B cell (primary cell): ENCODE measurements around the gene SCN11A. TPM values are rescaled to one million over a fixed set of nuclear protein-coding genes. Genes with fewer than 3 reads are reported as not detected.

Experiments
- ATAC-seq: fragments of 200-7000 bp; cut with Tn5 transposase; one replicate; pipeline ENCODE4 v1.10.0; 2021; ENCODE audit warnings: low read depth, mild to moderate bottlenecking, moderate number of reproducible peaks, moderate library complexity
- CTCF ChIA-PET: fragments of 350-600 bp; sonication (Branson Sonifier 250); formaldehyde crosslinking; loops from one replicate; lab custom pipeline; 2021; ENCODE audit warnings: antibody characterized with exemption, inconsistent platforms; lab: Charles Lee
- POLR2A ChIA-PET: fragments of 350-600 bp; sonication (Branson Sonifier 250); formaldehyde crosslinking; loops from one replicate; lab custom pipeline; 2021; ENCODE audit warnings: antibody characterized with exemption; lab: Charles Lee
- DNase-seq: peaks from one replicate; pipeline ENCODE4 v3.0.0; 2013
- H2AFZ ChIP-seq: 2 replicates; pipeline ENCODE4 v1.6.1; 2012; ENCODE audit warnings: mild to moderate bottlenecking, low read depth, low read length; ENCODE audit not compliant: insufficient read depth, poor library complexity, severe bottlenecking
- H3K27ac ChIP-seq, 2 donors: 1 replicate in 1 of 2; 2 replicates in 1 of 2; pipeline ENCODE4 v1.5.1; 2012 to 2013; ENCODE audit warnings: low read length in 2 of 2, mild to moderate bottlenecking in 2 of 2, moderate library complexity in 1 of 2
- H3K27me3 ChIP-seq, 4 experiments: fragments of 200-600 bp in 1 of 4; sonication (generic) in 1 of 4; replicated peaks in 1 of 4; 1 replicate in 2 of 4; 2 replicates in 2 of 4; pipeline versions ENCODE4 v1.6.1 to v1.7.0; 2013 to 2016; ENCODE audit warnings: low read length in 3 of 4, mild to moderate bottlenecking in 2 of 4, mixed read lengths in 1 of 4, moderate library complexity in 1 of 4; ENCODE audit not compliant: insufficient read depth in 4 of 4, control insufficient read depth in 3 of 4; ENCODE audit errors: control extremely low read depth in 1 of 4
- H3K36me3 ChIP-seq, 2 experiments: replicated peaks in 1 of 2; 1 replicate in 1 of 2; 2 replicates in 1 of 2; pipeline versions ENCODE4 v1.6.1 to v1.7.1; 2013; ENCODE audit warnings: low read length in 1 of 2; ENCODE audit not compliant: insufficient read depth in 2 of 2, control insufficient read depth in 1 of 2; ENCODE audit errors: control extremely low read depth in 1 of 2, extremely low read depth in 1 of 2
- H3K4me1 ChIP-seq, 2 donors: fragments of 200-600 bp in 1 of 2; sonication (generic) in 1 of 2; 1 replicate in 1 of 2; 2 replicates in 1 of 2; pipeline versions ENCODE4 v1.5.1 to v1.6.1; 2013 to 2017; ENCODE audit warnings: low read length in 2 of 2; ENCODE audit not compliant: control insufficient read depth in 2 of 2, insufficient read depth in 2 of 2
- H3K4me2 ChIP-seq: replicated peaks from 2 replicates; pipeline ENCODE3; 2012; ENCODE audit warnings: mild to moderate bottlenecking, low read depth, low read length; ENCODE audit not compliant: poor library complexity, severe bottlenecking
- H3K4me3 ChIP-seq, 5 experiments: fragments of 200-600 bp in 1 of 5; sonication (generic) in 1 of 5; 1 replicate in 3 of 5; 2 replicates in 2 of 5; pipeline versions ENCODE4 v1.5.1 to v1.7.0; 2011 to 2016; ENCODE audit warnings: low read length in 4 of 5, mild to moderate bottlenecking in 4 of 5, low read depth in 2 of 5, control low read depth in 1 of 5, moderate library complexity in 1 of 5; ENCODE audit not compliant: insufficient read depth in 1 of 5; ENCODE audit errors: control extremely low read depth in 1 of 5, extremely low read depth in 1 of 5
- H3K79me2 ChIP-seq: fragments of 200-600 bp; sonication (generic); one replicate; pipeline ENCODE4 v1.6.0; 2016; ENCODE audit warnings: low read length; ENCODE audit not compliant: control insufficient read depth, insufficient read depth
- H3K9ac ChIP-seq: fragments of 200-600 bp; sonication (generic); 2 replicates; pipeline ENCODE4 v1.6.1; 2017; ENCODE audit warnings: mild to moderate bottlenecking, low read length, moderate library complexity
- H3K9me3 ChIP-seq, 3 donors: one replicate each; pipeline versions ENCODE4 v1.6.1 to v1.7.1; 2013; ENCODE audit warnings: low read length in 2 of 3; ENCODE audit not compliant: control insufficient read depth in 2 of 3, insufficient read depth in 1 of 3; ENCODE audit errors: control extremely low read depth in 1 of 3
- H4K20me1 ChIP-seq: 2 replicates; pipeline ENCODE4 v1.6.0; 2012; ENCODE audit warnings: mild to moderate bottlenecking, low read length; ENCODE audit not compliant: insufficient read depth, control insufficient read depth, poor library complexity, severe bottlenecking
- H3K27ac Mint-ChIP-seq: one replicate; pipeline ENCODE4 v1.8.0; 2021; ENCODE audit warnings: mixed read lengths
- H3K27me3 Mint-ChIP-seq: one replicate; pipeline ENCODE4 v1.8.0; 2021; ENCODE audit warnings: mixed read lengths
- H3K4me1 Mint-ChIP-seq: one replicate; pipeline ENCODE4 v1.8.0; 2021; ENCODE audit warnings: mixed read lengths
- H3K4me3 Mint-ChIP-seq: one replicate; pipeline ENCODE4 v1.8.0; 2021; ENCODE audit warnings: mixed read lengths
- H3K9me3 Mint-ChIP-seq: one replicate; pipeline ENCODE4 v1.8.0; 2022; ENCODE audit warnings: mixed read lengths; ENCODE audit not compliant: insufficient read depth
- EZH2 ChIP-seq: IDR thresholded peaks from 2 replicates; pipeline ENCODE4 v1.6.1; 2012; ENCODE audit warnings: borderline replicate concordance, low read depth, mild to moderate bottlenecking, moderate library complexity, low read length; ENCODE audit not compliant: insufficient read depth, poor library complexity, severe bottlenecking
- intact Hi-C: fragments of 100-400 bp; cut with micrococcal nuclease; formaldehyde crosslinking; loops from one replicate; pipeline ENCODE4 v1.10.0; 2022
- polyA plus RNA-seq: library from polyadenylated mRNA; depleted of rRNA; stranded (reverse); fragments of >200 nt; gene quantifications from 2 replicates; pipeline ENCODE4 v1.2.3, GENCODE V29; 2012
- total RNA-seq, 2 donors: library from RNA; stranded (reverse); fragments of 120-200 nt in 1 of 2; gene quantifications; 1 replicate in 1 of 2; 2 replicates in 1 of 2; pipeline versions ENCODE4 v1.2.3 to v1.2.4, GENCODE V29; 2013 to 2022
- TF ChIP-seq, protein P1 (sequence below): fragments of 200-600 bp; IDR thresholded peaks from one replicate; pipeline ENCODE4 v1.8.0; 2022; ENCODE audit warnings: antibody characterized with exemption, mild to moderate bottlenecking

SCN11A gene
- total and polyA plus RNA-seq, 2 donors (not counting 1 experiment from before 2014, with no cell fraction given): 0.07 to 0.25 TPM

DNA sequence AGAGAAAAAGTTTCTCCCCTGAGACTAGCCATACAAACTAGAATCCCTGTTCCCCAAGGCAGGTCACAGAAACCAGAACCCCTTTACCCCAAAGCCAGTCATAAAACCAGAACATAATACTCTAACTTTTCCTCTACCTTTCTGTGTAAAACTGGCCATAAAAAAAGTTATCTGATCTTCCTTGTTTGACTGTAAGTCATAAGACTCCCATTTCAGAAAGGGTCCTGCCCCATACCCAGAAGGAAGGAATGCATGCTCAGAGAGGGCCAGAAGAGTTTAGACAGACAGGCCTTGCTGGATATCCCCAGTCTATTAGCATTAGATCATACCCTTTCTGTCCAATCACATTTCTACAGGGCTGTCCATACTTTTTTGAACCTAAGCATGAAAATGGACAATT, 27.2 kb downstream of the SCN11A start:
- Histone ChIP-seq H3K79me2 (no peaks in the 10 kb centered on the region), H3K36me3 (no peaks in the 10 kb centered on the region), H3K9me3 (no peaks in the 10 kb centered on the region), H3K4me3 (no peak overlapping the region), H3K27ac (no peak overlapping the region), H2AFZ (no peak overlapping the region), H3K4me2 (no peak overlapping the region), H4K20me1 (no peaks in the 10 kb centered on the region), H3K9ac (no peak overlapping the region), H3K4me1 (no peaks in the 10 kb centered on the region), H3K27me3 (no peaks in the 10 kb centered on the region)
- peaks cover 11% of the 10 kb centered on the region for H3K27me3 Mint-ChIP-seq
- ATAC-seq (no peak), DNase-seq (no peak)
- H3K9me3 Mint-ChIP-seq: no peaks in the 10 kb centered on the region
- TF ChIP-seq, protein P1, sequence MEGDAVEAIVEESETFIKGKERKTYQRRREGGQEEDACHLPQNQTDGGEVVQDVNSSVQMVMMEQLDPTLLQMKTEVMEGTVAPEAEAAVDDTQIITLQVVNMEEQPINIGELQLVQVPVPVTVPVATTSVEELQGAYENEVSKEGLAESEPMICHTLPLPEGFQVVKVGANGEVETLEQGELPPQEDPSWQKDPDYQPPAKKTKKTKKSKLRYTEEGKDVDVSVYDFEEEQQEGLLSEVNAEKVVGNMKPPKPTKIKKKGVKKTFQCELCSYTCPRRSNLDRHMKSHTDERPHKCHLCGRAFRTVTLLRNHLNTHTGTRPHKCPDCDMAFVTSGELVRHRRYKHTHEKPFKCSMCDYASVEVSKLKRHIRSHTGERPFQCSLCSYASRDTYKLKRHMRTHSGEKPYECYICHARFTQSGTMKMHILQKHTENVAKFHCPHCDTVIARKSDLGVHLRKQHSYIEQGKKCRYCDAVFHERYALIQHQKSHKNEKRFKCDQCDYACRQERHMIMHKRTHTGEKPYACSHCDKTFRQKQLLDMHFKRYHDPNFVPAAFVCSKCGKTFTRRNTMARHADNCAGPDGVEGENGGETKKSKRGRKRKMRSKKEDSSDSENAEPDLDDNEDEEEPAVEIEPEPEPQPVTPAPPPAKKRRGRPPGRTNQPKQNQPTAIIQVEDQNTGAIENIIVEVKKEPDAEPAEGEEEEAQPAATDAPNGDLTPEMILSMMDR: no peak
- TF ChIP-seq EZH2: no peak
- H3K4me3 Mint-ChIP-seq: no peak overlapping the region
- ChIA-PET POLR2A (no interaction called here), CTCF (no interaction called here)
- no peaks in the 10 kb centered on the region for H3K4me1 Mint-ChIP-seq
- intact Hi-C loops: no loop called here
- no peak overlapping the region for H3K27ac Mint-ChIP-seq

- Histone ChIP-seq H3K4me3 (no peak overlapping the region), H3K79me2 (no peaks in the 10 kb centered on the region), H3K4me1 (no peaks in the 10 kb centered on the region), H3K36me3 (no peaks in the 10 kb centered on the region), H4K20me1 (no peaks in the 10 kb centered on the region), H3K9me3 (no peaks in the 10 kb centered on the region), H3K9ac (no peak overlapping the region), H3K27ac (no peak overlapping the region), H3K27me3 (peaks cover 0 to 9% (median 0%) of the 10 kb centered on the region in 4 experiments), H3K4me2 (no peak overlapping the region), H2AFZ (no peak overlapping the region)
- CTCF ChIA-PET: interaction anchor here (1.2 kb wide), 1 partner anchor 9 kb away, joined by 4 read pairs; no protein-coding TSS in a partner anchor
- peaks cover 13% of the 10 kb centered on the region for H3K27me3 Mint-ChIP-seq
- H3K4me1 Mint-ChIP-seq: no peaks in the 10 kb centered on the region
- no peaks in the 10 kb centered on the region for H3K9me3 Mint-ChIP-seq
- TF ChIP-seq EZH2: no peak
- TF ChIP-seq, protein P1: no peak
- intact Hi-C loops: no loop called here
- POLR2A ChIA-PET: no interaction called here
- no peak overlapping the region for H3K4me3 Mint-ChIP-seq
- DNase-seq: no peak
- H3K27ac Mint-ChIP-seq: no peak overlapping the region
- ATAC-seq: no peak
Observed at GRCh38 chr3:39022286-39022630, 29.5 kb downstream of the SCN11A start.
